ENCODE measurements around the gene PEG3.
"Not testable (repeated sequence)": the region's sequence is repeated elsewhere in the genome, so short reads cannot be mapped to it uniquely, and the experiment has no call there.

The PEG3 gene

GRCh38 chr19:56840451-56841192 lies at the start of gene PEG3, which contains the start of gene ZIM2:
Gene PEG3, minus strand, starts transcription at chr19:56840726. Its CDS starts 16,071 bp downstream, at chr19:56824655.
Gene ZIM2, minus strand, starts transcription at chr19:56840726. Its CDS starts 16,449 bp downstream, at chr19:56824277.
- no peak for DNase-seq (ENCODE audit: low read depth)

DNA sequence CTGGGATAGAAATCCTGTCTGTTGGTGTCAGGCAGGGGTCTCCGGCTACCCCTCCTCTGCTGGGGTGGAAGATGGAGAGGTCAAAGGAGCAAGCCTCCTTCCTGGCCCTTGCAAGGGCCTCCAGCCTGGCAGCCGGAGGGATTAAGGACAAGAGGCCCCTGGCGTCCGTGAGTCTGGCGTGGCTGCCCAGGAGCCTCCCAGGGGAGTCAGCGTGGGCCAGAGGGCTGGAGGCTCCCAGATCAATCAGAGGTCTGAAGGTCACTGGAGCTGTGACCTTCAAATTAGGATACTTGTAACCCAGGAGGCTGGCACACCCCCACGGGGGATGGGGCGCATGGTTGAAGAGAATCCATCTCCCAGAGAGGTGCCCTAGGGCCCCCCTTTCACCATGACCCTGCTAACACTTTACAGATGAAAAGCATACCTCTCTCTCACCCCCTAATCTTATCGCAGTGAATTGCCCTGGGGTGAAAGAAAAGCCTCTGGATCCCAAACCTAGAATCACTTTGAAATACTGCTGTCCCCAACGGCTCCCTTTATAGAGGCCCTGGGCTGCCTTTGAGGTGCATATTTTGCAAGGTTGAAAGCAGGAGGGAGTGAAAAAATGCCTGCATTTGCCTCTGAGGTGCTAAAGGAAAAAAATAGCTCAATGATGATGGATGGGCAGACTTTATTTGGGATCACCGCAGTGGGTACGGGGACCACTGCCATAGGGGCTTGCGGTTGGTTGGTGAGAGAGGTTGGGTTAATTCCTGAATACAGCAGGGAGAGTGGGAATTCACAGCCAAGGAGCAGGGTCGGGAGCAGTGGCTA lies 44.9 kb upstream of the PEG3 start:
- no peak for DNase-seq (ENCODE audit: low read depth)

DNA sequence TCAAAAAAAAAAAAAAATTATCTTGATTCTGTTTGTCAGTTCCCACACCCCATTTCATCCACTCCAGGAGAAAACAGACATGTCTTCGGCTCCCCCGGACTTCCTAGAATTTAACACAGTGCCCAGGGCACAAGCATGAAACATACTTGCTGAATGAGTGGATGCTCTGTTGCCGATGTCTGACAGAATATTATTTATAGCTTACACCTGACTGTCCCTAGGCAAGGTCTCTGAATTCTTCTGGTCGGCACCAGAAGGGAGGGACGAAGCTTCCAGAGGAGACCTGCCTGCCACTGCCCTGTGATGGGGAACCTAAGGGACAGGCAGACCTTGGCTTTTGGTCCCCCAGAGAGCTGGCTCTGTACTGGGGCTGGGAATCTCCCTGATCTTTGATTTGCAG lies 43.9 kb upstream of the PEG3 start:
- DNase-seq (ENCODE audit: low read depth) = no peak

GRCh38 chr19:56880592-56881190 lies 40.2 kb upstream of the PEG3 start:
- DNase-seq (ENCODE audit: low read depth) = no peak

DNA sequence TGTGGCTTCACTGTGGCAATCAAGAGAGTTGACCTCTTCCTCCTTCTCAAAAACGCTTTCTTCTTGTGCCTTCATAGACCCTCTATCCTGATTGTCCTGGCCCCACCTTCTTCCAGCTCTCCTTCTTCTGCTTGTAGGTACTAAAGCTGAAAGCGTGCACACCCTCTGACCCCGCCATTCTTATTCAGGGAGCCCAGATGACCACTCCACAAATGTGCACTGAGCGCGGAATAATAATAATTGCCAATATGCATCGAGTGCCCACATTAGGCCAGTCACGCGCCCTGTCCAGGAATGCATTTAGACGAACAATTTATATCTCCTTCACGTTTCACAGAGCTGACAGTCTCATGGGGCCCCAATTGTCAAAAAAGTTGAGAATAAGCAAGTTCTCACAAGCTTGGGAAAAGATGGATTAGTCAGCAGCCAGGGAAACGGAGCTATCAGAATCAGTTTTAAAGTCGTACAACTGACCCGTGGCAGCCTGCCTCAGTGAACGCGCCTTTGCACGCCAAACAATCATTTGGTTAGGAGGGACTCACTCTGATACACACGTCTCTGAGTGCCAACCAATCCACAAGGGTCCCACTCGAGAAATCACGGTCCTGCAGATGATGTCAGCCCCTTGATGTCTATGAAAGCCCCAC lies 36.7 kb upstream of the PEG3 start:
- DNase-seq (ENCODE audit: low read depth) = no peak

- no peak for DNase-seq (ENCODE audit: low read depth)
Measured at GRCh38 chr19:56875717-56876116, 35.2 kb upstream of the PEG3 start.

- no peak for DNase-seq (ENCODE audit: low read depth)
Measured at GRCh38 chr19:56874530-56874929, 34.0 kb upstream of the PEG3 start.

DNA sequence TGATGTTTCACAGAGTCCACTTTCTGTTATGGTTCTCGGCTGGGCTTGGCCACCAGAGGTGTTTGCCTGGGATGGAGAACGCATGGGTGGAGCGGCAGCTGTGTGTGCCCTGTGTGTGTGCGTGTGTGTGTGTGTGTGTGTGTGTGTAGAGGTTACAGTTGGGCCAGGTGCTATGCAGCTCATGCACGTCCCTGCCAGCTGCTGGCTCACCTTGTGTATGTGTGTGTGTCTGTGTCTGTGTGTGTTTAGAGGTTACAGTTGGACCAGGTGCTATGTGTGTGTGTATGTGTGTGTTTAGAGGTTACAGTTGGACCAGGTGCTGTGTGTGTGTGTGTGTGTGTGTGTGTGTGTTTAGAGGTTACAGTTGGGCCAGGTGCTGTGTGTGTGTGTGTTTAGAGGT lies 33.0 kb upstream of the PEG3 start:
- DNase-seq (ENCODE audit: low read depth) = no peak

GRCh38 chr19:56869886-56870285 lies 29.4 kb upstream of the PEG3 start:
- no peak for DNase-seq (ENCODE audit: low read depth)

DNA sequence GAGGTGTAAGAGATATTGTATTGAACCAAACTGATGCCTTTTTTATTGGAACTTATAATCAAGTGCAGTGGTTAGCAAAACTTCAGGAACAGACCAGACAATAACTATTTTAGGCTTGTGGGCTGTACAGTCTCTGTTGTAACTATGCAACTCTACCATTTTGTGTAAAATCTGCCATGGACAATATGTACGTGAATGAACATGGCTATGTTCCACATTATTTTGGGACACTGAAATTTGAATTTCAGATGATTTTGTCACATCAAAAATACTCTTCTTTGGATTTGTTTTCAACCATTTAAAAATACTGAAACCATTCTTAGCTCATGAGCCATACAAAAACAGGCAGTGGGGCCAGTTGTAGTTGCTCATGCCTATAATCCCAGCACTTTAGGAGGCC lies 27.9 kb upstream of the PEG3 start:
- DNase-seq (ENCODE audit: low read depth) = no peak

DNA sequence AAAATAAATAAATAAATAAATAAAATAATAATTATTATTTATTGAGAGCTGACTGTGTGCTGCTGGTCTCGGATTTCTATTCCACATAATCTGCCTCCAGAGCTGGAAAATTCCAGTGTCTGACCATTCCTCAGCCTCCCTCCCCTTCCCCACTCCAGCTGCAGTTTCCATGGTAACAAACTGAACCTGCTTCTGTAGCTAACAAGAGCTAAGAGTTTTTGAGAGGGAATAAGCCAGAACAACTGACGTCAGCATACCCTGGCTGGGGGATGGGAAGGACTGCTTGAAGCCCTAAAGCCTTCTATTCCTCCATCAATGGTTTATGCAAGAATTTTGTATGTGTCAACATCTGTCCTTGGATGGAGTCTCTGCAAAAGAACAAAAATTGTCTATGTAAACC lies 26.0 kb upstream of the PEG3 start:
- DNase-seq (ENCODE audit: low read depth) = no peak

GRCh38 chr19:56864443-56865125 lies 24.1 kb upstream of the PEG3 start:
- no peak for DNase-seq (ENCODE audit: low read depth)

DNA sequence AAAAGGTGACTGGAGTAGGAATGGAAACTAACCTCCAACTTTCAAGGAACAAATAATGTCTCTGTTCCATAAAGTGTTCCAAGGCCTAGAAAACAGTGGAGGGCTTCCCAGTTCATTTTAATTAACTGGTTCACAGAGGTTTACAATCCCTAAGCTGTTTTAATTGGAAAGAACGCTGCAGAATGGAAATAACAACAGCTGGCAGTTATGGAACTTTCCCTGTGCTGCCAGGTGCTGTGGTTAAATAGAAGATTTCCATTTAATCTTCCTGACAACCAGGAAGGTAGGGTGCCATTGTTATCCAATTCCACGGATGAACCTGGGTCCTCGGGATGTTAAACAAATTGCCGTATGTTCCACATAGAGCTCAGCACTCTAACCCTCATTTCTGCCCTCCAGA lies 22.2 kb upstream of the PEG3 start:
- DNase-seq (ENCODE audit: low read depth) = no peak

DNA sequence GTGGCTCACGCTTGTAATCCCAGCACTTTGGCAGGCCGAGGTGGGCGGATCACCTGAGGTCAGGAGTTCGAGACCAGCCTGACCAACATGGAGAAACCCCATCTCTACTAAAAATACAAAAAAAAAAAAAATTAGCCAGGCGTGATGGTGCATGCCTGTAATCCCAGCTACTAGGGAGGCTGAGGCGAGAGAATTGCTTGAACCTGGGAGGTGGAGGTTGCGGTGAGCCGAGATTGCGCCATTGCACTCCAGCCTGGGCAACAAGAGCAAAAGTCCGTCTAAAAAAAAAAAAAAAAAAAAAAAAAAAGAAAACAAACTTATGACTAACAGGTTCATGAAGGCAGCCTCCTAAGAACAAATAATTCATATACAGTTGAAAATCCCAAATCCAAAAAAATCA lies 19.9 kb upstream of the PEG3 start:
- DNase-seq (ENCODE audit: low read depth) = not testable (repeated sequence)

GRCh38 chr19:56858026-56858425 lies 17.5 kb upstream of the PEG3 start:
- no peak for DNase-seq (ENCODE audit: low read depth)

DNA sequence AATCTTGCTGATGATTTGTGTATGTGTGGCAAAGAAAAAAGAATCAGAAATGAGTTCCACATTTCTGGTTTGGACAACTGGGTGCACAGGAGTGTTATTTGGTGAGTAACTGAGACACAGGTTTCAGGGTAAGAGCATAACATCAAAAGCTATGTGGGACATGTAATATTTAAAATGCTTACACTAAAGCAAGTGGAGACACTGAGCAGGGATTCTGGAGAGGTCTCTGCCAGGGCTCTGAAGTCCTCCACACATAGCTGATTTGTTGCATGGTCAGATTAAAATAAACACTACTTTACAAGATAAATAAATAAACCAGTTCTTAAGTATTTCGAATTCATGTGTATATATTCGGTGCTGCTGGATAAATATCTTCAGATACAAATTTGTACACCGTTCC lies 16.3 kb upstream of the PEG3 start:
- no peak for DNase-seq (ENCODE audit: low read depth)

DNA sequence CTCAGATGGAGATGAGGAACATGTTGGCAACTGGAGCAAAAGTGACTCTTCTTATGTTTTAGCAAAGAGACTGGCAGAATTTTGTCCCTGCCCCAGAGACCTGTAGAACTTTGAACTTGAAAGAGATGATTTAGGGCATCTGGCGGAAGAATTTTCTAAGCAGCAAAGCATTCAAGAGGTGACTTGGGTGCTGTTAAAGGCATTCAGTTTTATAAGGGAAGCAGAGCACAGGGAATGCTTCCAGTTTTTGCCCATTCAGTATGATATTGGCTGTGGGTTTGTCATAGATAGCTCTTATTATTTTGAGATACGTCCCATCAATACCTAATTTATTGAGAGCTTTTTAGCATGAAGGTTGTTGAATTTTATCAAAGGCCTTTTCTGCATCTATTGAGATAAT lies 11.8 kb upstream of the PEG3 start:
- DNase-seq (ENCODE audit: low read depth) = not testable (repeated sequence)

GRCh38 chr19:56848166-56848565 lies 7.6 kb upstream of the PEG3 start:
- DNase-seq (ENCODE audit: low read depth) = no peak

- no peak for DNase-seq (ENCODE audit: low read depth)
Measured at GRCh38 chr19:56842412-56842811, 1.9 kb upstream of the PEG3 start.

- no peak for DNase-seq (ENCODE audit: low read depth)
Measured at GRCh38 chr19:56841193-56841543, 642 bp upstream of the PEG3 start.

- peak; percentile 13 for DNase-seq (ENCODE audit: low read depth)
Measured at GRCh38 chr19:56839652-56840450, 675 bp downstream of the PEG3 start.
